Activated CD8-positive, alpha-beta memory T cell treated with anti-CD3 and anti-CD28 coated beads, Interleukin-2, amount 50 U/mL, for 48 hours (primary cell): ENCODE data around the gene EYA2.

Experiments
- DNase-seq: peaks from one replicate; pipeline ENCODE4 v3.0.0-alpha.2; 2020

Gene EYA2

GRCh38 chr20:47043086-47043485, 148.4 kb downstream of the EYA2 start:
- no peak for DNase-seq

DNA sequence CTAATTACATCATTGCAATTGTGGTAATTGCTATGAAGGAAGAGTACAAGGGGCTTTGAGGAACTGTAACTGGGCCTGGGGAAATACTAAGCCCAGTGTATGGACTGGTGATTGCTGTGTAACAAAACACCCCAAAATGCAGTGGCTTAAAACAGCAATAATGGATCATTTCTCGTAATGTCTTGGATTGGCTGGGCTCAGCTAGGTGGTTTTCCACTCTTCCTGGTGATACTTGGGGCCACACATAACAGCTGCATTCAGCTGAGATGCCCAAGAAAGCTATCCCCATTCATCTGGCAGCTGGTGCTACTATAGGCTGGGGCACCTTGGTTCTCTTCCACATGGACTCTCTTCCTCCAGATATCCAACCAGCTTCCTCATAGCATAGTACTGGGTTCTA, 150.3 kb downstream of the EYA2 start:
- DNase-seq = no peak

DNA sequence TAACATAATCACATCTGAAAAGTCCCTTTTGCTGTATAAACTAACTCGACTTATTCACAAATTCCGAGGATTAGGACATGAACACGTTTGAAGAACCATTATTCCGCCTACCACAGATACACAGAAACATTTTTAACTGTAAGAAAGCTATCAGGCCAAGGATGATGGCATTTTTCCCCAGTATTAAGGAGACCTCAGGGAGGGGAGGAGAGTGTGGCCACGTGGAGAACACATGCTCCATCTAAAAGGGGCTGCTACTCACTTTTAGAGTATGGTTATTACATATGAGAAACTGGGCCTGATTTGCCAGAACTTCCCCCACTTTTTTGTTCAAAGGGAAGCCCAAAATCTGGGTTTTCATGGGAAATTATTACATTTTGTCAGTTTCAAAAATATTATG, 153.4 kb downstream of the EYA2 start:
- DNase-seq = no peak

GRCh38 chr20:47049771-47050170, 155.1 kb downstream of the EYA2 start:
- DNase-seq = no peak

DNA sequence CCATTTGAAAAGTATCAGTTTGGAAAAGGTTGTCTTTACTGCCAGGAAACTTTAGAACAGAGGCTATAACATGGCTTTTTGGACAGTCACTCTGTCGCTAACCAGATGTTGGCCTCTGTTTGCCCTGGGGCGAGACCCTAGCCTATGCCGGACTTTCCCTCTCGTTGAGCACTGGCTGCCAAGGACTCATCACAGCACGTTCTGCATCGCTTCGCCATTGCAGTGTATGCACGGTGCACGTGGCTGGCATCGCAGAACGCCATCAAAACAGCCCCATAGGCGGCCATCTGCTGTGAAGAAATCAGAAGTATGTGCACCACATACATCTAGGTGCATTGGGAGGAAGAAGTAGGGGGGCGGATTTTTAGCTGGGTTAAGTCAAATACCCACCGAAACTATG, 156.4 kb downstream of the EYA2 start:
- DNase-seq = no peak

GRCh38 chr20:47051936-47052526, 157.4 kb downstream of the EYA2 start:
- DNase-seq = no peak

- no peak for DNase-seq
These were observed 159.9 kb downstream of the EYA2 start for GRCh38 chr20:47054506-47054905.

DNA sequence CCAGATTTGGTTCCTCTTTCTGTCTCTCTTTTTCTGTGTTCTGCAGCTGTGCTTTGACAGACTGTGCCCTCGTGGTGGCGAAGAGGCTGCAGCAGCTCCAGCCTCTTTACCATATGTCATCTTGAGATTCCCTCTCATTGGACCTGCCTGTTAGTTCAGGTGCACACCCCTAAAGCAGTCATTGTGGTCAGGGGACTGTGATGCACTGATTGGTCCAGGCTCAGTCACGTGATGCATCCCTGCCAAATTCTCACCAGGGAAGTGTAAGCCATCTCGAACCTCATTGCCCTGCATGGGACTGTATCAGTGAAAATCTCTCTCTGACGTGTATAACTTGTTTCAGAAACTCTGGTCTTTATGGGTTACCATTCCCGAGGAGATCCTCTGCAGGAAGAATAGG, 160.3 kb downstream of the EYA2 start:
- no peak for DNase-seq

- no peak for DNase-seq
These were observed 161.2 kb downstream of the EYA2 start for GRCh38 chr20:47055699-47056369.

DNA sequence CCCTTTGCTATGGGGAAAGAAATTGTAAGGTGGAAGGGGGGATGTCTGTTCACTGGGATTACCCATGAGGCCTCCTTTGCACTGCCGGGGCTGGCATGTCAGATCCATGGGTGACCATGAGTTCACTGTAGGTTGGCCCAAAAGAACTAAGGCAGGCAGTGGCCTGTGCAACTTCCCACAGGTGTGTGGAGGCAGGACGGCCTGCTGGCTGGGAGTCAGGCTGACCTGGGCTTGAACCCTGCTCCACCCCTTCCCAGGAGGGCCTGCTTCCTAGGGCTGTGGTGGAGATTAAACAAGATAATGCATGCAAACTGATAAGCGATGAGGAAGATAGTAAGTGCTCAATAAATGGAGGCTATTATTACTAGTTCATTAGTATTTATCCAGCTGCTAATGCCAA, 163.0 kb downstream of the EYA2 start:
- DNase-seq = no peak

- no peak for DNase-seq
These were observed 163.6 kb downstream of the EYA2 start for GRCh38 chr20:47058236-47058635.

- no peak for DNase-seq
These were observed 164.9 kb downstream of the EYA2 start for GRCh38 chr20:47059536-47059935.

GRCh38 chr20:47061549-47061948, 166.9 kb downstream of the EYA2 start:
- DNase-seq = no peak

DNA sequence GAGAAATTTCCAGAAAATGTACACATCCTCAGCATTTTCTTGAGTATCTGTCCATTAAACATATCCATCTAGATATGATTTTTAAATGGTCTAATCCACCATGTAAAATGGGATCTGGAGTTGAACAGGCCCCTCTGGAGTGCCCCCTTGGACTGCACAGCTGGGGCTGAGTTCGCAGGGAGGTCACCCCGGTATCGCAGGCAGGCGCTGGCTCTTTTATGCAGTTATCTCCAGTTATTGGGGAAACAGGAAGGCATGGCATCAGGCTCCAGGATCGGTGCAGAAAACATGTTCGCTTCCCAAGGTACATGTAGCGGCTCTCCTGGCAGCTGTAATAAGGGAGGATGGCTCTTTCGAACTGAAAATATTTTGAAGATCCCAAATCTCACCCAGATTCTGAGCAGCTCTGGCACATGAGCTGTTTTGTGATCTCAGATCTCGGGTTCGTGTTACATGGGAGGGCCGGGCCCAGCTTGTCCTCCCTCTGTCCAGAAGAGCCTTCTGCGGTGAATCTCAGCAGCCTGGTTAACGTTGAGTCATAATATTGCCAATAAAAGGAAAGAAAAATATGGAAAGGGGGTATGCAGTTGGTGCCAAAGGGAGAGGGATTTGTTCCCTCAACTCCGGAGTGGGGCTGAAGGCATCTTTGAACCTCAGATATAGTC, 167.7 kb downstream of the EYA2 start:
- no peak for DNase-seq

DNA sequence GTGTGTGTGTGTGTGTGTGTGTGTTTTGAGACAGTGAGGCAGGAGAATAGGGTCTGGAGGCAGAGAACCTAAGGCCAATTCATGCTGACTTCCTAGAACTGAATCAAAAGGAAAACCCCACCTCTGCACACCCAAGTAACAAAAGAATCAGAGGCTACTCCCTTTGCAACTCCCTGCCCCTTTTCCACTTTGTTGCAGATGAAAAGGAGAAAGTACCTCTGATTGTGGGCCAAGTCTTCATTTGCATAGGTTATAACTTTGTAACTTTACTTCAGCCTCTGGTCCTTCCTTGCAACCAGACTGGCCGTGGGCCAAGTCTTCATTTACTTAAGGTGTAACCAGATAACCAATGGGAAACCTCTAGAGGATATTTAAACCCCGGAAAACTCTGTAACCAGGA, 168.8 kb downstream of the EYA2 start:
- no peak for DNase-seq

DNA sequence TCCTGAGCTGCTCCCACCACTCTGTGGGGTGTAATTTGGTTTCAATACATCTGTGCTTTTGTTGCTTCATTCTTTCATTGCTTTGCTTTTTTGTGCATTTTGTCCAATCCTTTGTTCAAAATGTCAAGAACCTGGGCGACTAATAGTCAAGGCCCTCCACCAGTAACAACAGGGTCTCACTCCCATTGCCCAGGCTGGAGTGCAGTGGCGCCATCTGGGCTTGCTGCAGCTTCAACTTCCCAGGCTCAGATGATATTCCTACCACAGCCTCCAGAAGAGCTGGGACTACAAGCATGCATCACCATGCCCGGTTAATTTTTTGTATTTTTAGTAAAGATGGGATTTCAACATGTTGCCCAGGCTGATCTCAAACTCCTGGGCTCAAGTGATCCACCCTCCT, 169.2 kb downstream of the EYA2 start:
- DNase-seq = no peak

DNA sequence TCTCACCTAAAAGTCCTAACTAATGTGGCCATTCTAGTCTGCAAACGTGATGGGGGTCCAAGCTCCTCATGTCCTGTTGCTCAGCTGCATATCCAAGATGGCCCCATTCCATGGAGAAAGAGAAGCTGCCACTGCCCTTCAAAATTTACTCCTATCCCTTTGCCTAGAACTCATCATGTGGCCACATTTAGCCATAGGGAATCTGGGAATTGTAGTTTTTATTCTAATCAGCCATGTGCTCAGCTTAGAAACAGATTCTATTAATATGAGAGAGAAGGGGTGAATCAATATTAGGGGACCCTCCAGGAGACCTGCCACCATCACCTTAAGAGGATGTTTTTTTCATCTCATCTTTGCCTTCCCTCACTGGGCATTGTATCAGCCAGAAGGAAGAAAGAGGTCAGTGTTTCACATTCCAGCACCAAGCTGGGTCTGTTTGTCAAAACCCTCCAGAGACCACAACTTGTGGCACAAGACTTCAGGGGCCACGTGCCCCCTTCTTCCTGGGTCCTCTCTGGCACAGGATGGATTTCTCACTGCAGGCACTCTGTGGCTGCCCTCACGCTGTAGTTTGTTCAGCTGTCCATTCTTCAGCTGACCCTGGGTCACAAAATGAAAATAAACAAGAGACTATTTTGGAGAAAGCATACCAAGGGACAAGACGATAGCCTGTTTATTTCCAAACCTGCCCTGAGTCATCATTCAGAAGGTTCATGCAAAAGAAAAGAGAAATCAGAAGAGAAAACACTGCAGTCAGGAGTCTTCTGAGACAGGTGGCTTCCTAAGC, 172.0 kb downstream of the EYA2 start:
- no peak for DNase-seq

- no peak for DNase-seq
These were observed 173.1 kb downstream of the EYA2 start for GRCh38 chr20:47067776-47068175.

GRCh38 chr20:47070176-47070575, 175.5 kb downstream of the EYA2 start:
- DNase-seq = no peak

DNA sequence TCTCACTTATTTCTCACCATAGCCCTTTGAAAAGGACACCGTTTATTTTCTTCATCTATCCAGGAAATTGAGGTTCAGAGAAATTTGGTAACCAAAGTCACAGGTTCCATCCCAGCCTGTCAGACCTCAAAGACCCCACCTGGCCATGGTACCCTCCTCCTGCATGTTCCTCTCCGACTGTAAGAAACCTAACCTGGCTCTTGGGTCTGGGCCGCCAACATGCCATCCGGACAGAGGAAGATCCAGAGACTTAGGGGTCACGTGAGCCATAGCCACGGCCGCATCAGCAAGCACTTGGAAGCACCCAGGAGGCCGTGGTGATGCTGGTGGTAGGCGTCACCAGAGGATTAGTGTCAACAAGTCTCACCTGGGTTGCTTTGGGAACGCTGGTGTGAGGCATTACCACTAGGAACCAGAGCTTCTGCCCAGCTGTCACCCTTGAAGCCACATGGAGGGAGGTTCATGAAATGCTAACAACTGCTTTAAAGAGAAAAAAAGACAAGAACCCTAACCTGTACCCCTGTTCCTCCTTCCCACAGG, 177.1 kb downstream of the EYA2 start:
- DNase-seq = no peak

DNA sequence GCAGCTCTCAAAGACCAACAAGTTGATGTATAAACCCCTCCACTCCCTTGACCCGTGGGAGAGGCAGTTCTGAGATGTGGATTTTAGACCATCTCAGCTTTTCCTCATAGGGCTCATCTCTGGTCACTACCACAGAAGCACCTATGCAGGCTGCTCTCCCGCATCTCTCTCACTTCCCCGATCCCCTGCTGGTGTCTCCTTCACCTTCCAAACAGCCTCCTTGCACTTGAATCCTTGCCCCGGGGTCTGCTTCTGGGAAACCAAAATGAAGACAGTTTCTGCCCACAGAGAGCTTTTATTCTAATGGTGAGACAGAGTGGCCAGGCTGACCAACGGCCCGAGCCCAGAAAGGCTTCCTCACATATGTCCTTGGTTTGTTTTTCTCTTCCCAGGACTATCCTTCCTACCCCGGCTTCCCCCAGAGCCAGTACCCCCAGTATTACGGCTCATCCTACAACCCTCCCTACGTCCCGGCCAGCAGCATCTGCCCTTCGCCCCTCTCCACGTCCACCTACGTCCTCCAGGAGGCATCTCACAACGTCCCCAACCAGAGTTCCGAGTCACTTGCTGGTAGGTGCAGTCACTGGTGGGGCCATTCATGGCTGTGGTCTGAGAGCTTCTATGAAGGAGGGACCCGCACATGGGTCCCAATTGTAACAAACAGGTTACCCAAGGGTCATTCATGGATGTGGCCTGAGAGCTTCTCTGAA, 179.3 kb downstream of the EYA2 start:
- no peak for DNase-seq

- DNase-seq = no peak
These were observed 180.6 kb downstream of the EYA2 start for GRCh38 chr20:47075263-47075662.

- DNase-seq = no peak
These were observed 184.4 kb downstream of the EYA2 start for GRCh38 chr20:47079047-47079446.
